HG02798 (cell line): Measurements from ENCODE around the gene TCF25.
"Not testable (repeated sequence)": the region's sequence is repeated elsewhere in the genome, so short reads cannot be mapped to it uniquely, and the experiment has no call there.

ENCODE experiments used
- ATAC-seq: cut with Tn5 transposase; IDR thresholded peaks from one replicate; pipeline ENCODE4 v1.9.1; 2021; ENCODE audit warnings: mild to moderate bottlenecking; ENCODE audit not compliant: unreplicated experiment, poor library complexity

Gene TCF25

DNA sequence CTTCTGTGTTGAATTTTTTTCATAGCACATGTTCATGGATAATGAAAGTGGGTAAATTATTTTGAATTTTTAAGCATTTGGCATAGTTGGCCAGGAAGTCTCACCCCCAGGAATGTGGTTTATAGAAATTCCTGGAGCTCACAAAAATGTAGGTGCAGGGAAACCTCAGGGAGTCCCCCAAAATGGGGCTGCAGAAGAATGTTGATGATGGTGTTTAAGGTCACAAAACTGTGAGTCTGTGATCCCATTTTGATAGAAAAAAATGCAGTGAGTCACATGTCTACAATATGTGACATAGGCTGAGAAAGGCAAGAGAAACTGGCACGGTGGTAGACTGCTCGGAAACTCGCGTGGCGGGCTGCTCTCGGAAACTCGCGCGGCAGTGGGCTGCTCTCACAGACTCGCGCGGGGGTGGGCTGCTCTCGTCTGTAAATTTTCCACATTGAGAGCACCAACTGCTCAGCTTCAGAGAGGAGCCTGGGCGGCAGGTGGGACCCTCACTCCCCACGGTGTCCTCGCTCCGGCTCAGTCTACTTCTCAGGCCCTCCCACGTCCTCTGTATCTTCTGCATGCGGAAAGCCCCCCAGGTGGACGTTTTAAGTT lies 26.6 kb downstream of the TCF25 start:
- no peak for ATAC-seq

DNA sequence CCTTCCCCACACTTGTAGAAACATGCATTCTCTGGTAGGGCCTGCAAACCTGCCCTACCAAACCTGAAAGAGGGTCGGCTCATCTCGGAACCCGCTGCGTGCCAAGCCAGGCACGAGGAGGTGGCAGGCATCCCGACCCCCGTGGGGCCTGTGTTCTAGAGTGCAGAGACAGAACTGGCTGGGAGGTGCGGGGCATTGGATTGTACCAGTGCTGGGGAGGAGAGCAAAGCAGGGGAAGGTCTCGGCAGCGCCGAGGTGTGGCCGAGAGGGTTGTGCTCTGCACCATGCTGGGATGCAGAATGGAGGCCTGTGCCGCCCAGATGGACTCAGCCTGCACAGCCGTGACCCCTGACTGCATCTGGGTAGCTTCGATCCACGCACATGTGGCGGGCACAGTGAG lies 27.5 kb downstream of the TCF25 start:
- no peak for ATAC-seq

DNA sequence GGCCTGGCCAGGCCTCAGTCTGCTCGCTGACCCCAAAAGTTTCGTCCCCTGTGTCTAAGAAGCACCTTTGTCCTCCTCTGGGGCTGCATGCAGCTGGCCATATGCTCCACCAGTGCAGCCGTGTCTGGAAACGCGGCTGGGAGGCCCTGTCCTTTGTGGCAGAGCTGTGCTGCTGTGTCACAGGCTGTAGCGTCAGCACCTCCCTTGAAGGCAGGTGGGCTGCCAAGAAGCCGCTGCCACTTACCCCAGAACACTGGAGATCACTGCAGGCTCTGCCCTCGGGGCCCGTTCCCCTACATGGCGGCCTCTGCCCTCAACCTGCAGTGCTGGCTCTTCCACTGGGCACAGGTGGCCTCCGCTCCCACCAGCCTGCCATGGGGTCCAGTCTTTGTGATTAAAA lies 29.6 kb downstream of the TCF25 start:
- no peak for ATAC-seq

- ATAC-seq = no peak
Observed at GRCh38 chr16:89903908-89904515, 30.6 kb downstream of the TCF25 start.

DNA sequence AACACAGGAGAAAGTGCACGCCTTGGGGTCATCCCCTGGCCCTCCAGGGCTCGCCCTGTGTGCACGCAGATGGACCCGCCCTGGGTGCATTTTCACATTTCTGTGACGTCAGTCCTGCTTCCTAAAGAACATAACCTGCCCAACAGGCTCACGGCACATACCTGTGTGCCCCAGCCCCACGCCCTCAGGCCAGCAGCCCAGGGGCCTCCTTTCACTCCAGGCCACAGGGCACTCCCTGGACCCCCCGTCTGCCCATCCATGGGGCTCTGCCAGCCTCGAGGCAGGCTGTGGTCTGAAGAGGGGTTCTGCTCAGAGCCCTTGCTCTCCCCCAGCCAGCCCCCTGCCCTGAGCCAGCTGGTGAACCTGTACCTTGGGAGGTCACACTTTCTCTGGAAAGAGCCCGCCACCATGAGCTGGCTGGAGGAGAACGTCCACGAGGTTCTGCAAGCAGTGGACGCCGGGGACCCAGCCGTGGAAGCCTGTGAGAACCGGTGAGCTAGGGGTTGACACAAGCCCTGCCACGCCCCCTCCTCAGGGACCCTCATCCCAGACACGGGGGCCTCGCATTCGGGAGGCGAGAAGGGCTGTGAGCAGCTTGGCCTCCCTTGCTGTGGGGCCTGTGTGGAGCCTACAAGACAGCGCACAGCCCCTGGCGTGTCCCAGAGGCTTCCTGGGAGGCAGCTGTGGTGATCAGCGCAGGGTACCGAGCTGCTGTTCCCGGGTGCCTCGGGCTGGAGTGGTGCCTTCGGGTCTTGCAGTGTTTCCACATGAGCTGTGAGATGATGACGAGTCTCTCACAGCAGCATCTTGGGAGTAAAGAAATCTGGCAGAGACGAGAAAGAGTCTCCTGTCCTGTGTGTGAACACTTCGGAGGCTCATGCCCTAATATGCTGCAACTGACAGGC lies 31.5 kb downstream of the TCF25 start:
- no peak for ATAC-seq

- ATAC-seq = no peak
Observed at GRCh38 chr16:89905511-89906139, 32.2 kb downstream of the TCF25 start.

DNA sequence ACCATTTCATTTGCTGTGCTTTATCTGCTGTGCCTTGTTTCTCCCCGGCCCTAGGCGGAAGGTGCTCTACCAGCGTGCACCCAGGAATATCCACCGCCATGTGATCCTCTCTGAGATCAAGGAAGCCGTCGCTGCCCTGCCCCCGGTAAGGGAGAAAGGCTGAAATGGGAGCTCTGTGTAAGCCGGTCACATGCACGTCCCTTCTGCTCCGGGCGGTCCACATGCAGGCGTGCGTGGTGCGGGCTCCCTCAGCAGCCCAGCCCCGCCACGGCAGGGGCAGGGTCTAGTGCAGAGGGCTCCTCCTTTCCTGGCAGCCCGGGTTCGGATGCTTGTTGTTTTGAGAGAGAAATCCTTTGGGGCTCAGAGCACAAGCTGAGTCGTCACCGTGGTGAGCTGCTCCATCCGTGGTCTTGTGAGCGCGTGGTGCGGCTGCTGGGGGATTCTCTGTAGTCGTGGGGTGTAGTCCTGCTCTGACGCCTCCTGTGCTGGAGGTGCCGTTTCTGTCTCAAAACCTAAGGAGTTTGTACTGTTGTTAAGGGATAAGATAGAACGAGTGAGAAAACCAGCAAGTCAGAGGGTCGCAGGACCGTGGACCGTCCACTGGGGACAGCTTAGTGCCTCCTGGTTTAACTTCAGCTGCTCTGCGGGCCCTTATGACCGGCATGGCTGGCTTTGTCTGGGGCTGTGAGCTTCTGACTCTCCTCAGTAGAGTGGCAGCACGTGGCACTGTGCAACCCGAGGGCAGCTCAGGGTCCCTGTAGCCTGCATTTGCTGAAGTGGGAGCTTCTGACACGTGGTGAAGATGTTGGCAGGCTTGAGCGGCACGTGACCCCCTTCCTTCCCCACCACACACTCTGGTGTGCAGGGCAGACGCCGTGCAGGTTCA lies 33.0 kb downstream of the TCF25 start:
- ATAC-seq = no peak

- ATAC-seq = no peak
Observed at GRCh38 chr16:89907055-89907814, 33.8 kb downstream of the TCF25 start.

GRCh38 chr16:89908236-89908635 lies 34.8 kb downstream of the TCF25 start:
- ATAC-seq = no peak

- no peak for ATAC-seq
Observed at GRCh38 chr16:89909777-89910716, 36.7 kb downstream of the TCF25 start.

GRCh38 chr16:89910717-89911354 lies 37.4 kb downstream of the TCF25 start:
- ATAC-seq = no peak

- no peak for ATAC-seq
Observed at GRCh38 chr16:89911375-89911774, 38.0 kb downstream of the TCF25 start.

GRCh38 chr16:89912143-89912542 lies 38.8 kb downstream of the TCF25 start:
- ATAC-seq = no peak

DNA sequence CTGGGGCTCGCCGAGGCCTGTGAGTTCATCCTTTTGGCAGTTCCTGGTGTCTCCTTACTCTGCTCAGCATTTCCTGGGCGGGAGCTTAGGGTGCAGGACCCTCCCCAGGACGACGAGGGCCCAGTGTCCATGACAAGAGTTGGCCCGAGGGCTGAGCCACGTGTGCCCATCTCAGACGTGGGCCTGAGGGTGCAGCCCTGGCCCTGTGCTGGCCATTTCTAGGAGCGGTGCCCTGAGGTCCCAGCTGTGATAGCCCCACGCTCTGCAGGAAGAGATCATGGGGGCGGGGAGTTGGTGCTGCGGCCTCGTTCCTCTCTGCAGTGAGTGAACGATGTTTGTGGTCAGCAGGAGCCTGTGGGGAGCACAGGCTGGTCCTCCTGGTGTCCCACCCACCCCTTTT lies 39.2 kb downstream of the TCF25 start:
- no peak for ATAC-seq

- no peak for ATAC-seq
Observed at GRCh38 chr16:89913408-89914387, 40.3 kb downstream of the TCF25 start.

- not testable (repeated sequence) for ATAC-seq
Observed at GRCh38 chr16:89914642-89915285, 41.4 kb downstream of the TCF25 start.
